ENCODE data around the gene NR6A1. TPM values are rescaled to one million over a fixed set of nuclear protein-coding genes. Genes with fewer than 3 reads are reported as not detected.

NR6A1 gene
- total and polyA plus RNA-seq, 2 of the 13 experiments (the other 11 are each of a cell fraction or from before 2014, with no cell fraction given) = 28.1 to 31.5 TPM

DNA sequence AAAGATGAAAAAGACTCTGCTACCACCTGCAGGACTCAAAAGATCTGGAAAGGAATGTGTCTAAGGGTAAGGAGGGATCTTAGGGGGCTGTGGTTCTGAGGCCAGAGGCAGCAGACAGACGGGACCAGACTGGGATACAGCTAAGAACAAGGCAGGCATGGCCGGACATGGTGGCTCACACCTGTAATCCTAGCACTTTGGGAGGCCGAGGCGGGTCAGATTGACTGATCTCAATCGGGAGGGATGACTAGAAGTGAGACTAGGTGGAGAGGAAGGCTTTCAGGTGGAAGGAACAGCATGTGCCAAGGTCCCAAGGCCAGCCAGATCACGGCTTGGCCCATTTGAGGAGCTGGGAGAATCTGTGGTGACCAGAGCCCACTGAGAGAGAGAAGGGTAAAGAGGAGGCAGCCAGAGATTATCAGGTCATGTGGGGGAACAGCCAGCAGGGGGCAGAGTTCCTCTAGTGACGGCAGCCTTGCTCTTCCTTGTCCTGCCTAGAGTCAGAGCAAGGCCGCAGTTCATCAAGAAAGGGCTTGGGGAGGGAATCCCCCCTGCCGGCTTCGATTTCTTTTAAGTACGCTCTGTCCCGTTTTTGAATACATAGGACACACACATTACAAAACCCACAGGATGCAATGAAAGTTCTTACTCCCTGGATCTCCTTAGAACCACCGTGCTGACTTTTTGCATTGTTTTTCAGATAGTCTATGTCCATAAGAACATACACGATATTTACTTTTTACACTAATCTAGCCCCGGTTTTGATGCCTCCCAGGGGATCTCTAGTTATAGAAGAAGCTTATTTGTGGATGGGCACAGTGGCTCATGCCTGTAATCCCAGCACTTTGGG lies 3.2 kb upstream of the NR6A1 start (continued):
- TF ChIP-seq EHMT2 (IDR thresholded peaks at IDR 0.05; ENCODE audit: borderline replicate concordance, low read depth, low read length) (no peak), ZBTB1 (CRISPR knock-in tag; IDR thresholded peaks at IDR 0.05; ENCODE audit: borderline replicate concordance) (no peak), HOXA5 (CRISPR knock-in tag; IDR thresholded peaks at IDR 0.05) (no peak), ZNF484 (CRISPR knock-in tag; IDR thresholded peaks at IDR 0.05; ENCODE audit: borderline replicate concordance, low read depth) (no peak), PITX1 (CRISPR knock-in tag; IDR thresholded peaks at IDR 0.05) (no peak), ZNF121 (CRISPR knock-in tag; IDR thresholded peaks at IDR 0.05) (no peak)
- TF ChIP-seq, protein P1, sequence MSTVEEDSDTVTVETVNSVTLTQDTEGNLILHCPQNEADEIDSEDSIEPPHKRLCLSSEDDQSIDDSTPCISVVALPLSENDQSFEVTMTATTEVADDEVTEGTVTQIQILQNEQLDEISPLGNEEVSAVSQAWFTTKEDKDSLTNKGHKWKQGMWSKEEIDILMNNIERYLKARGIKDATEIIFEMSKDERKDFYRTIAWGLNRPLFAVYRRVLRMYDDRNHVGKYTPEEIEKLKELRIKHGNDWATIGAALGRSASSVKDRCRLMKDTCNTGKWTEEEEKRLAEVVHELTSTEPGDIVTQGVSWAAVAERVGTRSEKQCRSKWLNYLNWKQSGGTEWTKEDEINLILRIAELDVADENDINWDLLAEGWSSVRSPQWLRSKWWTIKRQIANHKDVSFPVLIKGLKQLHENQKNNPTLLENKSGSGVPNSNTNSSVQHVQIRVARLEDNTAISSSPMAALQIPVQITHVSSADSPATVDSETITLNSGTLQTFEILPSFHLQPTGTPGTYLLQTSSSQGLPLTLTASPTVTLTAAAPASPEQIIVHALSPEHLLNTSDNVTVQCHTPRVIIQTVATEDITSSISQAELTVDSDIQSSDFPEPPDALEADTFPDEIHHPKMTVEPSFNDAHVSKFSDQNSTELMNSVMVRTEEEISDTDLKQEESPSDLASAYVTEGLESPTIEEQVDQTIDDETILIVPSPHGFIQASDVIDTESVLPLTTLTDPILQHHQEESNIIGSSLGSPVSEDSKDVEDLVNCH (CRISPR knock-in tag; IDR thresholded peaks at IDR 0.05) = no peak

DNA sequence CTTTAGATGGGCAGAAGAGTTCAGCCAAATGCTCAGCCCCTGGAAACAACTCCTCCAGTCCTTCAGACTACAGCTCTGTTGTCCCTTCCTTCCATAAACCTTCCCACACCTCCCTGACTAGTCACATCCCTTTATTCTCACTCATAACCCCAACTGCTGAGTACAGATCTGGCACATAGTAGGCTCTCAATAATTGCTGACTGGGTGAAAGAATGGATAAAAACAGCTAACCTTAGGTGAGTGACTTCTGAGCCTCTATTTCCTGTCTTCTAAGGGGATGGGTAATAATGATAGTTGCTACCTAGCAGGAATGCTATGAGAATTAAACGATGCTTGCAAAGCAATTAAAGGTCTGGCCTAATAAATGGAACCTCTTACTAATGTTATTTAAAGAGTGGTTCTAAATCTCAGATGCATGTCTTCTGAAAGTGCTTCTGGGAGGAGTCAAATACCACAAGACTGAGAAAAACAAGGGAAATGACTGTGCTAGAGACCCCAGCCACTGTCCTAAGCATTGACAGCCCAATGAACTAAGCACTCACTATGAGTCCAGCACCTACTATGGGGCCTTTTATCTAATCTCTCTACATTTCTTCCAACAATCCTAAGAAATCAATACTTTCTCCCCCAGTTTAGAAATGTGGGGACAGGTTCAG lies 2.5 kb upstream of the NR6A1 start:
- Histone ChIP-seq H3K4me2 (ENCODE audit: low read depth, low read length) (no peak overlapping the region), H3K27ac (ENCODE audit: extremely low read length, insufficient read depth, low read length) (no peak overlapping the region), H4K20me1 (ENCODE audit: insufficient read depth, low read length) (peaks cover 11% of the 10 kb centered on the region; the same call in 1 of the 2 replicates), H3K27me3 (ENCODE audit: control insufficient read depth in 1 of 2, insufficient read depth in 2 of 2, low read length in 2 of 2) (peaks cover 2 to 22% of the 10 kb centered on the region in 2 experiments; a peak in 4 of 5 replicates), H3K4me3 (replicated peaks in 1 of 3; ENCODE audit: insufficient read depth in 1 of 3, low read depth in 2 of 3, low read length in 3 of 3) (no peak overlapping the region), H3K9me3 (ENCODE audit: low read length) (no peaks in the 10 kb centered on the region), H3K79me2 (ENCODE audit: insufficient read depth, low read length) (peaks cover 18% of the 10 kb centered on the region), H2AFZ (ENCODE audit: low read length) (no peak overlapping the region), H3K36me3 (replicated peaks in 1 of 2; ENCODE audit: control insufficient read depth in 1 of 2, insufficient read depth in 2 of 2, low read length in 2 of 2) (no peaks in the 10 kb centered on the region), H3K9ac (ENCODE audit: insufficient read depth, low read depth, low read length) (no peak overlapping the region), H3K4me1 (ENCODE audit: insufficient read depth, low read length) (peaks cover 42% of the 10 kb centered on the region)
- 57% methylated on average over 1 of the region's 1 CpG for WGBS (ENCODE audit: low lambda C conversion rate)
- DNase-seq (ENCODE audit: low spot score) (no peak), ATAC-seq (no peak), FAIRE-seq (no peak)
- TF ChIP-seq MAFK (conservative IDR thresholded peaks at IDR 0.05 in 1 of 2, IDR thresholded peaks at IDR 0.05 in 1 of 2; ENCODE audit: low read length in 2 of 2) = peak; percentile 60 to 74; a peak in 3 of 4 replicates
- TF ChIP-seq MAFF (IDR thresholded peaks at IDR 0.05; ENCODE audit: low read depth, low read length) = peak; percentile 71
- TF ChIP-seq, protein P2, sequence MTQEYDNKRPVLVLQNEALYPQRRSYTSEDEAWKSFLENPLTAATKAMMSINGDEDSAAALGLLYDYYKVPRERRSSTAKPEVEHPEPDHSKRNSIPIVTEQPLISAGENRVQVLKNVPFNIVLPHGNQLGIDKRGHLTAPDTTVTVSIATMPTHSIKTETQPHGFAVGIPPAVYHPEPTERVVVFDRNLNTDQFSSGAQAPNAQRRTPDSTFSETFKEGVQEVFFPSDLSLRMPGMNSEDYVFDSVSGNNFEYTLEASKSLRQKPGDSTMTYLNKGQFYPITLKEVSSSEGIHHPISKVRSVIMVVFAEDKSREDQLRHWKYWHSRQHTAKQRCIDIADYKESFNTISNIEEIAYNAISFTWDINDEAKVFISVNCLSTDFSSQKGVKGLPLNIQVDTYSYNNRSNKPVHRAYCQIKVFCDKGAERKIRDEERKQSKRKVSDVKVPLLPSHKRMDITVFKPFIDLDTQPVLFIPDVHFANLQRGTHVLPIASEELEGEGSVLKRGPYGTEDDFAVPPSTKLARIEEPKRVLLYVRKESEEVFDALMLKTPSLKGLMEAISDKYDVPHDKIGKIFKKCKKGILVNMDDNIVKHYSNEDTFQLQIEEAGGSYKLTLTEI (CRISPR knock-in tag; conservative IDR thresholded peaks at IDR 0.05) = no peak
- in situ Hi-C loops (cut with HindIII; ENCODE audit: extremely low pct_ligation_motif_present, low pct_unique_long_range_greater_than_20kb) = loop anchor here (5.0 to 10.0 kb wide), 2 partner anchors 79 to 601 kb away; partner anchors contain the start of gene WDR38
- ChIA-PET CTCF (ENCODE audit: low intra/inter-chr PET ratio, low total read pairs) (interaction anchor here (1.5 to 5.0 kb wide), 5 partner anchors 45 to 601 kb away, joined by 4 to 167 read pairs (median 10); partner anchors contain the start of gene WDR38), POLR2A (interaction anchor here (0.8 to 5.4 kb wide), 2 partner anchors 82 to 83 kb away, joined by 4 to 39 read pairs; no protein-coding TSS in a partner anchor)
- no TSS peak for BruUV-seq (replicated peaks)
- intact Hi-C loops (cut with micrococcal nuclease; ENCODE audit: unreplicated experiment) = loop anchor here (1.0 to 10.0 kb wide), 3 partner anchors 79 to 601 kb away; partner anchors contain the start of gene SCAI
